K562 (cell line): ENCODE measurements around the gene OR9Q1. TPM values are rescaled to one million over a fixed set of nuclear protein-coding genes. Genes with fewer than 3 reads are reported as not detected.

ENCODE experiments used
- HDGF ChIP-seq: fragments of 450-650 bp; IDR thresholded peaks from 2 replicates; pipeline ENCODE4 v1.6.1; 2016
- KDM5B ChIP-seq: fragments of 200-600 bp; sonication (generic); IDR thresholded peaks from 2 replicates; pipeline ENCODE4 v1.6.1; 2012; ENCODE audit warnings: low read depth, mild to moderate bottlenecking, moderate library complexity, low read length, control low read depth, inconsistent platforms; ENCODE audit not compliant: insufficient replicate concordance
- MAFF ChIP-seq: IDR thresholded peaks from 2 replicates; pipeline ENCODE4 v1.6.1; 2012; ENCODE audit warnings: low read length, improper control_type of control experiment
- POLR2AphosphoS2 ChIP-seq: IDR thresholded peaks from 2 replicates; pipeline ENCODE4 v1.6.1; 2012; ENCODE audit warnings: low read length, improper control_type of control experiment
- ZNF165 ChIP-seq: fragments of 250-450 bp; sonication (Bioruptor Pico); IDR thresholded peaks from 2 replicates; pipeline ENCODE4 v1.4.0; 2020; ENCODE audit warnings: borderline replicate concordance
- ZNF354B ChIP-seq: fragments of 250-450 bp; sonication (Bioruptor Pico); IDR thresholded peaks from 2 replicates; pipeline ENCODE4 v1.4.0; 2020
- ZNF384 ChIP-seq: IDR thresholded peaks from 2 replicates; pipeline ENCODE4 v1.6.1; 2012; ENCODE audit warnings: low read depth, low read length, improper control_type of control experiment
- polyA plus RNA-seq, 8 experiments: library from polyadenylated mRNA; depleted of rRNA in 4 of 8; stranded (reverse) in 5 of 8; unstranded in 3 of 8; fragments of >200 nt; fragmentation: Nextera tagmentation in 2 of 8; fragmentation: Illumina TruSeq in 1 of 8; extraction: Ambion mirVana in 2 of 8; extraction: Trizol in 1 of 8; gene quantifications; 2 replicates each; pipeline versions ENCODE4 v1.2.1 to v1.2.3, GENCODE V29; 2011 to 2014; ENCODE audit warnings: inconsistent platforms in 1 of 8, missing spikeins in 1 of 8
- total RNA-seq, 7 experiments: library from RNA; depleted of rRNA in 6 of 7; stranded (reverse); fragments of >200 nt in 6 of 7; fragmentation: Illumina TruSeq in 2 of 7; extraction: Trizol in 2 of 7; gene quantifications; 2 replicates each; pipeline versions ENCODE4 v1.2.1 to v1.2.3, GENCODE V29; 2011 to 2021; ENCODE audit warnings: low replicate concordance in 1 of 7
- TF ChIP-seq, protein P1 (sequence below): fragments of 250-450 bp; sonication (Bioruptor Pico); IDR thresholded peaks from 2 replicates; pipeline ENCODE4 v1.8.0; 2022; ENCODE audit warnings: moderate library complexity, mild to moderate bottlenecking, inconsistent platforms
- TF ChIP-seq, protein P2 (sequence below): sonication (generic); formaldehyde crosslinking; IDR thresholded peaks from 2 replicates; pipeline ENCODE4 v1.8.0; 2022; ENCODE audit warnings: missing genetic modification reagents, mild to moderate bottlenecking, borderline replicate concordance
- TF ChIP-seq, protein P3 (sequence below): sonication (generic); formaldehyde crosslinking; IDR thresholded peaks from 2 replicates; pipeline ENCODE4 v1.8.0; 2023; ENCODE audit warnings: missing genetic modification reagents, mild to moderate bottlenecking, borderline replicate concordance
- TF ChIP-seq, protein P4 (sequence below): IDR thresholded peaks from 2 replicates; pipeline ENCODE4 v1.6.1; 2014; ENCODE audit warnings: antibody characterized with exemption
- TF ChIP-seq, protein P5 (sequence below): fragments of 200-800 bp; sonication (Bioruptor generic); IDR thresholded peaks from 2 replicates; pipeline ENCODE4 v1.6.1; 2017; ENCODE audit warnings: missing genetic modification characterization, missing compliant biosample characterization
- TF ChIP-seq, protein P6 (sequence below): fragments of 450-650 bp; conservative IDR thresholded peaks from 2 replicates; pipeline ENCODE4 v1.6.1; 2016; ENCODE audit warnings: missing genetic modification characterization, low read depth, mild to moderate bottlenecking, missing compliant biosample characterization, moderate library complexity

Gene OR9Q1
- total and polyA plus RNA-seq, 9 of the 15 experiments (the other 6 are each of a cell fraction or from before 2014, with no cell fraction given) = not detected

DNA sequence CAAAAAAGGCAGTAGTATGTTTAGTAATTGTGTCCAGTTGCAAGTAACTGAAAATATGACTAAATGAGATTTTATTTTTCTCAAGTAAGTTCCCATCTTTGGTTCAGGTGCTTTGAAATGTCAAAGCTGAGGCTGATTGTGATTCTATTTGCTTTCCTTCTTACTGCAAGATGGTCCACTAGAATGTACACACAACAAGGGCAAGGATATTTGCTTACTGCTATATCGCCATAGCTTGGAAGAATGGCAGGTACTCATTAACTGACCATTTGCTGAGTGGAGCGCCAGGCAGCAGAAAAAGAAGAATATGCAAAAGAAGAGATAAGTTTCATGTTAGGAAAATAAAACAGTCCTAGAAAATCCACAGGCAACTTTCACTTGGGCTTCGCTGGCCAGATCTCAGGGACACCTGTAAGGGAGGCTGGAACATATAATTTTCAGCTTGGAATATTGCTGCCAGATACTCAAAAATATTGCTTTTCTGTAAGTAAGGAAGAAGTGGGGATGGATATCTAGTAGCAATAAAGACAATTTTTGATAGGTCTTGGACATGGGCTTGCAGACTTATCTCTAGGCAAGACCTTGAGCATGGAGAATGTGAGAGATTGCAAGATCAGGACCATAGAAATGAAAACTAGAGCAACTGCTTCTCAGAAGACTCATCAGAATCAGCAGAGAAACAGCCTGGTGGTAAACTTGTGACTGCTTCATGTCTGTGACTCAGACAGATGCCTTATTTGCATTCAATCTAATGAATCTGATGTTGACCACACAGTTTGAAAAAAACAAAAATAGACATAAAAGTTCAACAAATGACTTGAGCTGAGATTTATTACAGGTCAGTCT, 44.8 kb upstream of the OR9Q1 start (continued):
- TF ChIP-seq ZNF165 (CRISPR knock-in tag) = no peak
- TF ChIP-seq, protein P1, sequence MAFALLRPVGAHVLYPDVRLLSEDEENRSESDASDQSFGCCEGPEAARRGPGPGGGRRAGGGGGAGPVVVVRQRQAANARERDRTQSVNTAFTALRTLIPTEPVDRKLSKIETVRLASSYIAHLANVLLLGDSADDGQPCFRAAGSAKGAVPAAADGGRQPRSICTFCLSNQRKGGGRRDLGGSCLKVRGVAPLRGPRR (CRISPR knock-in tag) = no peak
- TF ChIP-seq ZNF384 = no peak
- TF ChIP-seq, protein P2, sequence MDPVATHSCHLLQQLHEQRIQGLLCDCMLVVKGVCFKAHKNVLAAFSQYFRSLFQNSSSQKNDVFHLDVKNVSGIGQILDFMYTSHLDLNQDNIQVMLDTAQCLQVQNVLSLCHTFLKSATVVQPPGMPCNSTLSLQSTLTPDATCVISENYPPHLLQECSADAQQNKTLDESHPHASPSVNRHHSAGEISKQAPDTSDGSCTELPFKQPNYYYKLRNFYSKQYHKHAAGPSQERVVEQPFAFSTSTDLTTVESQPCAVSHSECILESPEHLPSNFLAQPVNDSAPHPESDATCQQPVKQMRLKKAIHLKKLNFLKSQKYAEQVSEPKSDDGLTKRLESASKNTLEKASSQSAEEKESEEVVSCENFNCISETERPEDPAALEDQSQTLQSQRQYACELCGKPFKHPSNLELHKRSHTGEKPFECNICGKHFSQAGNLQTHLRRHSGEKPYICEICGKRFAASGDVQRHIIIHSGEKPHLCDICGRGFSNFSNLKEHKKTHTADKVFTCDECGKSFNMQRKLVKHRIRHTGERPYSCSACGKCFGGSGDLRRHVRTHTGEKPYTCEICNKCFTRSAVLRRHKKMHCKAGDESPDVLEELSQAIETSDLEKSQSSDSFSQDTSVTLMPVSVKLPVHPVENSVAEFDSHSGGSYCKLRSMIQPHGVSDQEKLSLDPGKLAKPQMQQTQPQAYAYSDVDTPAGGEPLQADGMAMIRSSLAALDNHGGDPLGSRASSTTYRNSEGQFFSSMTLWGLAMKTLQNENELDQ (CRISPR knock-in tag) = no peak
- TF ChIP-seq, protein P3, sequence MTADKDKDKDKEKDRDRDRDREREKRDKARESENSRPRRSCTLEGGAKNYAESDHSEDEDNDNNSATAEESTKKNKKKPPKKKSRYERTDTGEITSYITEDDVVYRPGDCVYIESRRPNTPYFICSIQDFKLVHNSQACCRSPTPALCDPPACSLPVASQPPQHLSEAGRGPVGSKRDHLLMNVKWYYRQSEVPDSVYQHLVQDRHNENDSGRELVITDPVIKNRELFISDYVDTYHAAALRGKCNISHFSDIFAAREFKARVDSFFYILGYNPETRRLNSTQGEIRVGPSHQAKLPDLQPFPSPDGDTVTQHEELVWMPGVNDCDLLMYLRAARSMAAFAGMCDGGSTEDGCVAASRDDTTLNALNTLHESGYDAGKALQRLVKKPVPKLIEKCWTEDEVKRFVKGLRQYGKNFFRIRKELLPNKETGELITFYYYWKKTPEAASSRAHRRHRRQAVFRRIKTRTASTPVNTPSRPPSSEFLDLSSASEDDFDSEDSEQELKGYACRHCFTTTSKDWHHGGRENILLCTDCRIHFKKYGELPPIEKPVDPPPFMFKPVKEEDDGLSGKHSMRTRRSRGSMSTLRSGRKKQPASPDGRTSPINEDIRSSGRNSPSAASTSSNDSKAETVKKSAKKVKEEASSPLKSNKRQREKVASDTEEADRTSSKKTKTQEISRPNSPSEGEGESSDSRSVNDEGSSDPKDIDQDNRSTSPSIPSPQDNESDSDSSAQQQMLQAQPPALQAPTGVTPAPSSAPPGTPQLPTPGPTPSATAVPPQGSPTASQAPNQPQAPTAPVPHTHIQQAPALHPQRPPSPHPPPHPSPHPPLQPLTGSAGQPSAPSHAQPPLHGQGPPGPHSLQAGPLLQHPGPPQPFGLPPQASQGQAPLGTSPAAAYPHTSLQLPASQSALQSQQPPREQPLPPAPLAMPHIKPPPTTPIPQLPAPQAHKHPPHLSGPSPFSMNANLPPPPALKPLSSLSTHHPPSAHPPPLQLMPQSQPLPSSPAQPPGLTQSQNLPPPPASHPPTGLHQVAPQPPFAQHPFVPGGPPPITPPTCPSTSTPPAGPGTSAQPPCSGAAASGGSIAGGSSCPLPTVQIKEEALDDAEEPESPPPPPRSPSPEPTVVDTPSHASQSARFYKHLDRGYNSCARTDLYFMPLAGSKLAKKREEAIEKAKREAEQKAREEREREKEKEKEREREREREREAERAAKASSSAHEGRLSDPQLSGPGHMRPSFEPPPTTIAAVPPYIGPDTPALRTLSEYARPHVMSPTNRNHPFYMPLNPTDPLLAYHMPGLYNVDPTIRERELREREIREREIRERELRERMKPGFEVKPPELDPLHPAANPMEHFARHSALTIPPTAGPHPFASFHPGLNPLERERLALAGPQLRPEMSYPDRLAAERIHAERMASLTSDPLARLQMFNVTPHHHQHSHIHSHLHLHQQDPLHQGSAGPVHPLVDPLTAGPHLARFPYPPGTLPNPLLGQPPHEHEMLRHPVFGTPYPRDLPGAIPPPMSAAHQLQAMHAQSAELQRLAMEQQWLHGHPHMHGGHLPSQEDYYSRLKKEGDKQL = no peak
- no peak for TF ChIP-seq KDM5B
- TF ChIP-seq ZNF354B = no peak
- no peak for TF ChIP-seq POLR2AphosphoS2
- TF ChIP-seq MAFF = no peak
- TF ChIP-seq, protein P4, sequence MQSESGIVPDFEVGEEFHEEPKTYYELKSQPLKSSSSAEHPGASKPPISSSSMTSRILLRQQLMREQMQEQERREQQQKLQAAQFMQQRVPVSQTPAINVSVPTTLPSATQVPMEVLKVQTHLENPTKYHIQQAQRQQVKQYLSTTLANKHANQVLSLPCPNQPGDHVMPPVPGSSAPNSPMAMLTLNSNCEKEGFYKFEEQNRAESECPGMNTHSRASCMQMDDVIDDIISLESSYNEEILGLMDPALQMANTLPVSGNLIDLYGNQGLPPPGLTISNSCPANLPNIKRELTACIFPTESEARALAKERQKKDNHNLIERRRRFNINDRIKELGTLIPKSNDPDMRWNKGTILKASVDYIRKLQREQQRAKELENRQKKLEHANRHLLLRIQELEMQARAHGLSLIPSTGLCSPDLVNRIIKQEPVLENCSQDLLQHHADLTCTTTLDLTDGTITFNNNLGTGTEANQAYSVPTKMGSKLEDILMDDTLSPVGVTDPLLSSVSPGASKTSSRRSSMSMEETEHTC = no peak
- TF ChIP-seq, protein P5, sequence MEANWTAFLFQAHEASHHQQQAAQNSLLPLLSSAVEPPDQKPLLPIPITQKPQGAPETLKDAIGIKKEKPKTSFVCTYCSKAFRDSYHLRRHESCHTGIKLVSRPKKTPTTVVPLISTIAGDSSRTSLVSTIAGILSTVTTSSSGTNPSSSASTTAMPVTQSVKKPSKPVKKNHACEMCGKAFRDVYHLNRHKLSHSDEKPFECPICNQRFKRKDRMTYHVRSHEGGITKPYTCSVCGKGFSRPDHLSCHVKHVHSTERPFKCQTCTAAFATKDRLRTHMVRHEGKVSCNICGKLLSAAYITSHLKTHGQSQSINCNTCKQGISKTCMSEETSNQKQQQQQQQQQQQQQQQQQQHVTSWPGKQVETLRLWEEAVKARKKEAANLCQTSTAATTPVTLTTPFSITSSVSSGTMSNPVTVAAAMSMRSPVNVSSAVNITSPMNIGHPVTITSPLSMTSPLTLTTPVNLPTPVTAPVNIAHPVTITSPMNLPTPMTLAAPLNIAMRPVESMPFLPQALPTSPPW (CRISPR knock-in tag) = no peak
- TF ChIP-seq, protein P6, sequence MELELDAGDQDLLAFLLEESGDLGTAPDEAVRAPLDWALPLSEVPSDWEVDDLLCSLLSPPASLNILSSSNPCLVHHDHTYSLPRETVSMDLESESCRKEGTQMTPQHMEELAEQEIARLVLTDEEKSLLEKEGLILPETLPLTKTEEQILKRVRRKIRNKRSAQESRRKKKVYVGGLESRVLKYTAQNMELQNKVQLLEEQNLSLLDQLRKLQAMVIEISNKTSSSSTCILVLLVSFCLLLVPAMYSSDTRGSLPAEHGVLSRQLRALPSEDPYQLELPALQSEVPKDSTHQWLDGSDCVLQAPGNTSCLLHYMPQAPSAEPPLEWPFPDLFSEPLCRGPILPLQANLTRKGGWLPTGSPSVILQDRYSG (tag) = no peak
- no peak for TF ChIP-seq HDGF
- TF ChIP-seq, all 486 proteins: peak for 0
